ENCODE measurements around the gene CCNL2. TPM values are rescaled to one million over a fixed set of nuclear protein-coding genes. Genes with fewer than 3 reads are reported as not detected.
"Not testable (repeated sequence)": the region's sequence is repeated elsewhere in the genome, so short reads cannot be mapped to it uniquely, and the experiment has no call there.

Gene CCNL2
- total and polyA plus RNA-seq, 2 experiments from 2014 or later = 150 to 199 TPM

DNA sequence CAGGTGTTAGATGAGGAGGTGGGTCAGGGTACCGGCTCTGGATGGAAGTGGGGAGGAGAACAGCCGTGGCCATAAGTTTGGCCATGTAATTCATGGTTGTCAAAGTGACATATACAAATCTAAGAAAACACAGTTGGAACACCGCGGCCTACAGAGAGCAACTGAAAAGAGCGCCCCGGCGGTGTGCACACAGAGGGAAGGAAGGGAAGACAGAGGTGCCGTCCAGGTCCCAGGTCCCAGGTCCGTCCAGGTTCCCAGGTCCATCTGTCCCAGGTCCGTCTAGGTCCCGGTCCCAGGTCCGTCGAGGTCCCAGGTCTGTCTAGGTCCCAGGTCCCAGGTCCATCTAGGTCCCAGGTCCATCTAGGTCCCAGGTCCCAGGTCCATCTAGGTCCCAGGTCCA is 12.5 kb upstream of the CCNL2 start:
- in situ Hi-C loops (cut with MboI) = no loop called here
- H3K4me1 ChIP-seq (ENCODE audit: insufficient read depth) = peaks cover 11% of the 10 kb centered on the region
- no peaks in the 10 kb centered on the region for H3K9me3 ChIP-seq (ENCODE audit: low read depth)
- no peak for DNase-seq
- H3K27ac ChIP-seq = no peak overlapping the region
- TF ChIP-seq EZH2phosphoT487 (IDR thresholded peaks at IDR 0.05; ENCODE audit: insufficient read depth, low read depth) = no peak
- TF ChIP-seq EZH2 (IDR thresholded peaks at IDR 0.05; ENCODE audit: insufficient read depth, poor library complexity, severe bottlenecking) = no peak
- 0 out of 2 replicates have a peak, but pooled peaks cover 3% of the 10 kb centered on the region for H4K20me1 ChIP-seq (ENCODE audit: insufficient read depth)
- no peaks in the 10 kb centered on the region for H3K27me3 ChIP-seq (replicated peaks; ENCODE audit: insufficient read depth)
- H3K9ac ChIP-seq = no peak overlapping the region
- no peak overlapping the region for H3K4me2 ChIP-seq (ENCODE audit: unreplicated experiment)
- H2AFZ ChIP-seq = no peak overlapping the region
- WGBS, 2 experiments (ENCODE audit: low coverage in 1 of 2, low lambda C conversion rate in 2 of 2, missing lambda C conversion rate in 2 of 2) = 96 to 98% methylated on average over 13 of the region's 13 CpGs
- no peaks in the 10 kb centered on the region for H3K36me3 ChIP-seq (ENCODE audit: low read depth)
- H3K9me2 ChIP-seq (ENCODE audit: insufficient read depth) = no peaks in the 10 kb centered on the region
- H3K4me3 ChIP-seq = no peak overlapping the region
- H3K79me2 ChIP-seq (ENCODE audit: insufficient read depth) = peaks cover 29% of the 10 kb centered on the region
- peaks cover 4% of the 10 kb centered on the region for H3F3A ChIP-seq (ENCODE audit: insufficient read depth)

DNA sequence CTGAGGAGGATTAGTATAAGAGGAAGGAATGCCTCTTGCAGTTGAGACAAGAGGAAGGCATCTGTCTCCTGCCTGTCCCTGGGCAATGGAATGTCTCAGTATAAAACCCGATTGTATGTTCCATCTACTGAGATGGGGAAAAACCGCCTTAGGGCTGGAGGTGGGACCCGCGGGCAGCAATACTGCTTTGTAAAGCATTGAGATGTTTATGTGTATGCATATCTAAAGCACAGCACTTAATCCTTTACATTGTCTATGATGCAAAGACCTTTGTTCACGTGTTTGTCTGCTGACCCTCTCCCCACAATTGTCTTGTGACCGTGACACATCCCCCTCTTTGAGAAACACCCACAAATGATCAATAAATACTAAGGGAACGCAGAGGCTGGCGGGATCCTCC is 11.1 kb upstream of the CCNL2 start:
- H3K9me2 ChIP-seq (ENCODE audit: insufficient read depth); H3K27me3 ChIP-seq (replicated peaks; ENCODE audit: insufficient read depth); H3K36me3 ChIP-seq (ENCODE audit: low read depth); H3K4me3 ChIP-seq; H3K9me3 ChIP-seq (ENCODE audit: low read depth); H3F3A ChIP-seq (ENCODE audit: insufficient read depth); H3K27ac ChIP-seq; H4K20me1 ChIP-seq (ENCODE audit: insufficient read depth); H3K4me2 ChIP-seq (ENCODE audit: unreplicated experiment); H3K9ac ChIP-seq; in situ Hi-C loops (cut with MboI); H2AFZ ChIP-seq; DNase-seq: not testable (repeated sequence)
- WGBS, 2 experiments (ENCODE audit: low coverage in 1 of 2, low lambda C conversion rate in 2 of 2, missing lambda C conversion rate in 2 of 2) = 73 to 80% methylated on average over 8 of the region's 8 CpGs
- Histone ChIP-seq H3K4me1 (ENCODE audit: insufficient read depth) (peaks cover 17% of the 10 kb centered on the region), H3K79me2 (ENCODE audit: insufficient read depth) (peaks cover 43% of the 10 kb centered on the region)

DNA sequence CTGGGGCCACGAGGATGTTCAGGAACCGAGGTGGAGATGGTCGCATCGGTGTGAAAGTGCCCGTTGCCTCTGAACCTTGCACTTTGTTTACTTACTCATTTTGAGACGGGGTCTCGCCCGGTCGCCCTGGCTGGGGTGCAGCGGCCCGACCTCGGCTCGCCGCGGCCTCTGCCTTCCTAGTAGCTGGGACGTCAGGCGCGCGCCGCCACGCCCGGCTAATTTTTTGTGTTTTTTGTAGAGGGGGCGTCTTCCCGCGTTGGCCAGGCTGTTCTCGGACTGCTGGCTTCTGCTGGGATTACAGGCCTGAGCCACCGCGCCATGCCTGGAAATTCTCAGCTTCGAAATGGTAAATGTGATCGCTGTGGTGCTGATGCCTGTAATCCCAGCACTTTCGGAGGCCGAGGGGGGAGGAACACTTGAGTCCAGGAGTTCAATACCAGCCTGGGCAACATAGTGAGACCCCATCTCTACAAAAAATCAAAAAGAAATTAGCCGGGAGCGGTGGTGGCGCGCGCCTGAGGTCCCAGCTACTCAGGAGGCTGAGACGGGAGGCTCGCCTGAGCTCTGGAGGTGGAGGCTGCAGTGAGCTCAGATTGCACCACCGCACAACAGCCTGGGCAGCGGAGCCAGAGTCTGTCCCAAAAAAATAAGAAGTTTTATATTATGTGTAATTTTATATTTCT is 8.6 kb upstream of the CCNL2 start:
- H3K9me3 ChIP-seq (ENCODE audit: low read depth) = no peaks in the 10 kb centered on the region
- H2AFZ ChIP-seq = peak overlapping the region; percentile 82
- H3K4me3 ChIP-seq = peak overlapping the region; percentile 90
- peak overlapping the region; percentile 80 for H3K4me2 ChIP-seq (ENCODE audit: unreplicated experiment)
- H3K27ac ChIP-seq = peak overlapping the region; percentile 70
- 0 out of 2 replicates have a peak, but pooled peaks cover 5% of the 10 kb centered on the region for H3K36me3 ChIP-seq (ENCODE audit: low read depth)
- in situ Hi-C loops (cut with MboI) = no loop called here
- H3K9ac ChIP-seq = peak overlapping the region; percentile 96
- DNase-seq = peak; percentile 76
- no peak for TF ChIP-seq EZH2phosphoT487 (IDR thresholded peaks at IDR 0.05; ENCODE audit: insufficient read depth, low read depth)
- TF ChIP-seq EZH2 (IDR thresholded peaks at IDR 0.05; ENCODE audit: insufficient read depth, poor library complexity, severe bottlenecking) = no peak
- 11 to 14% methylated on average over 35 to 41 of the region's 41 CpGs for WGBS, 2 experiments (ENCODE audit: low coverage in 1 of 2, low lambda C conversion rate in 2 of 2, missing lambda C conversion rate in 2 of 2)
- no peaks in the 10 kb centered on the region for H3K27me3 ChIP-seq (replicated peaks; ENCODE audit: insufficient read depth)
- 0 out of 2 replicates have a peak, but pooled peaks cover 3% of the 10 kb centered on the region for H4K20me1 ChIP-seq (ENCODE audit: insufficient read depth)
- H3K9me2 ChIP-seq (ENCODE audit: insufficient read depth) = no peaks in the 10 kb centered on the region
- peaks cover 17% of the 10 kb centered on the region for H3K4me1 ChIP-seq (ENCODE audit: insufficient read depth)
- peaks cover 17% of the 10 kb centered on the region for H3F3A ChIP-seq (ENCODE audit: insufficient read depth)
- peaks cover 67% of the 10 kb centered on the region for H3K79me2 ChIP-seq (ENCODE audit: insufficient read depth)

DNA sequence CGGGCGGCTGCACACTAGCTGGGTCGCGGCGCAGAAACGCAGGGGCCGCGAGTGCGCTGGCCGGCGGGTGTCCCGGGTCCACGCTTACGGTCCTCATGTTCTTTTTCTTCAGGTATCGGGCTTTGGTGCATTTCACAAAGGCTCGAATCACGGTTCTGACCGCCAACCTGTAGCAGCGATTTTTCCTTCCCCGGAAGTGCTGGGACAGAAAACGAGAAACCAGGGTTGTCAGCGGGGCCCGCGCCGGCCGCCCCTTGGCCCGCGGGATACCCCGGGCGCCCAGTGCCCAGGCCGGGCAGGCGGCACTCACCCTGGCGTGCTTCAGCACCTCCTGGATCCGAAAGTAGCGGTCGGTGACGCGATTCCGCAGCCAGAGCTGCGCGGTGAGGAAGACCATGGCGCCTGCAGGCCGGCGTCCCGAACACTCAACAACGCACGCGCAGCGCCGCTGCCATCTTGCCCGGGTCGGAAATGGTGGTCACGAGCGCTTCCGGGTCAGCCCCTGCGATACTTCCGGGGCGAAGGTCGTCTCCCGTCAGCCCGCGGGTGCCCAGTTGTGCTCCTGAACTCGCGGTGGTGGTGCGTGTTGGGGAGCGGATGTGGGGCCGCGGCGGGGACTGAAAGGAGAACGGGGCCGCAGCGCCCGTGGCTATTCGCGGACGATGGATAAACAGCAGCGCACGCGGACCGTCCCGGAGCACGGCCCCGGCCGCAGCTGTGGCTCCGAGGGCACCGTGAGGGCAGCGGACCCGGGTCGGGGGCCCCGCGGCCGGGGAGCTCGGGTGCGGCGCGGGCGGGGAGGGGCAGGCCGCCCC is 7.9 kb upstream of the CCNL2 start, which contains the start of gene MRPL20:
MRPL20 (minus strand) TSS at position 473 of the 815 bp plus-strand sequence; CDS start at position 397, 76 bp downstream.
- no peak for TF ChIP-seq EZH2 (IDR thresholded peaks at IDR 0.05; ENCODE audit: insufficient read depth, poor library complexity, severe bottlenecking)
- TF ChIP-seq EZH2phosphoT487 (IDR thresholded peaks at IDR 0.05; ENCODE audit: insufficient read depth, low read depth) = no peak
- H4K20me1 ChIP-seq (ENCODE audit: insufficient read depth) = 0 out of 2 replicates have a peak, but pooled peaks cover 3% of the 10 kb centered on the region
- no peaks in the 10 kb centered on the region for H3K9me2 ChIP-seq (ENCODE audit: insufficient read depth)
- H3K27me3 ChIP-seq (replicated peaks; ENCODE audit: insufficient read depth) = no peaks in the 10 kb centered on the region
- H3K4me1 ChIP-seq (ENCODE audit: insufficient read depth) = peaks cover 17% of the 10 kb centered on the region
- peak within 1 kb of the TSS; percentile 96 for H3K9ac ChIP-seq
- H3K79me2 ChIP-seq (ENCODE audit: insufficient read depth) = peaks cover 74% of the 10 kb centered on the region
- peak; percentile 97 for DNase-seq
- H2AFZ ChIP-seq = peak within 1 kb of the TSS; percentile 82
- H3K4me3 ChIP-seq = peak within 1 kb of the TSS; percentile 90
- 1% methylated on average over 57 to 92 of the region's 98 CpGs for WGBS, 2 experiments (ENCODE audit: low coverage in 1 of 2, low lambda C conversion rate in 2 of 2, missing lambda C conversion rate in 2 of 2)
- peak within 1 kb of the TSS; percentile 70 for H3K27ac ChIP-seq
- peaks cover 24% of the 10 kb centered on the region for H3F3A ChIP-seq (ENCODE audit: insufficient read depth)
- H3K36me3 ChIP-seq (ENCODE audit: low read depth) = 0 out of 2 replicates have a peak, but pooled peaks cover 5% of the 10 kb centered on the region
- no peaks in the 10 kb centered on the region for H3K9me3 ChIP-seq (ENCODE audit: low read depth)
- peak within 1 kb of the TSS; percentile 80 for H3K4me2 ChIP-seq (ENCODE audit: unreplicated experiment)
- in situ Hi-C loops (cut with MboI) = no loop called here
